RPMI8226 (cell line): ENCODE measurements around the gene ZNF710.
"Not testable (repeated sequence)": the region's sequence is repeated elsewhere in the genome, so short reads cannot be mapped to it uniquely, and the experiment has no call there.

Experiments used
- DNase-seq: peaks from one replicate; pipeline ENCODE4 v3.0.0-alpha.2; 2015

Gene ZNF710

DNA sequence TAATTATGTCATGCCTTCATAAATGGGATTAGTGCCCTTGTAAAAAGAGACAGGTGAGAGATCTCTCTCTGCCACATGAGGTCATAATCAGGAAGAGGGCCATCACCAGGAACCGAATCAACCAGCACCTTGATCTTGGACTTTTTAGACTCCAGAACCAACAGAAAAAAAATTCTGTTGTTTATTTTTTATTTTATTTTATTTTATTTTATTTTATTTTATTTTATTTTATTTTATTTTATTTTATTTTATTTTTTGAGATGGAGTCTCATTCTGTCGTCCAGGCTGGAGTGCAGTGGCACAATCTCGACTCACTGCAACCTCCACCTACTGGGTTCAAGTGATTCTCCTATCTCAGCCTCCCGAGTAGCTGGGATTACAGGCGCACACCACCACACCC lies 106.9 kb downstream of the ZNF710 start:
- not testable (repeated sequence) for DNase-seq

DNA sequence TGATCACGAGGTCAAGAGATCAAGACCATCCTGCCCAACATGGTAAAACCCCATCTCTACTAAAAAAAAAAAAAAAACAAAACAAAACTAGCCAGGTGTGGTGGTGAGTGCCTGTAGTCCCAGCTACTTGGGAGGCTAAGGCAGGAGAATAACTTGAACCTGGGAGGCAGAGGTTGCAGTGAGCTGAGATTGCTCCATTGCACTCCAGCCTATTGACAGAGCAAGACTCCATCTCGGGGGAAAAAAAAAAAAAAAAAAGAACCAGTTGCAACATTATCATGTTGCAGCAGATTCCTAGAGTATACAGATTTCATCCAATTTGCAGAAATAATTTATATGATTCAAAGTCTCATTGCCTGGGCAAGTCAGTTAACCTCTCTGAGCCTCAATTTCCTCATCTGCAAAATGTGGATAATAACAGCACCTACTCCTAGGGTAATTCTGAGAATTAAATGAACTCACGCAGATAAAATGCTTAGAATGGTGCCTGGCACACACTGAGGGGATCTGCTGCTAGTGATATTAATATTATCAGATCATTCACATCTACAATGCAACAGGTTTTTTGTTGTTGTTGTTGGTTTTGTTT lies 108.1 kb downstream of the ZNF710 start:
- DNase-seq, result not testable (repeated sequence)

DNA sequence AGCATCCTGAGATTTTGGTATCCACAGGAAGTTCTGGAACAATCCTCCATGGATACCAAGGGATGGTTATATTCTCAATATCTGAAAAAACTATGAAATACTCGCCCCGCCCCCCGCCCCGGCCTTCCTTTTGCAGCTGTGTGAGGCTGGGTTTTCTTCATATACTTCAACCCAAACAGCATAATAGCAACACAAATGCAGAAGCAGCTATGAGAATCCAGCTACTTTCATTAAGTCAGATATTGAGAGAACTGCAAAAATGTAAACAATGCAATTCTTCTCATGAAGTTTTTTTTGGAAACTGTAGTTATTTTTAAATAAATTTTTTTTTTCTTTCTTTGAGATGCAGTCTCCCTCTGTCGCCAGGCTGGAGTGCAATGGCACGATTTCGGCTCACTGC lies 112.0 kb downstream of the ZNF710 start:
- no peak for DNase-seq

DNA sequence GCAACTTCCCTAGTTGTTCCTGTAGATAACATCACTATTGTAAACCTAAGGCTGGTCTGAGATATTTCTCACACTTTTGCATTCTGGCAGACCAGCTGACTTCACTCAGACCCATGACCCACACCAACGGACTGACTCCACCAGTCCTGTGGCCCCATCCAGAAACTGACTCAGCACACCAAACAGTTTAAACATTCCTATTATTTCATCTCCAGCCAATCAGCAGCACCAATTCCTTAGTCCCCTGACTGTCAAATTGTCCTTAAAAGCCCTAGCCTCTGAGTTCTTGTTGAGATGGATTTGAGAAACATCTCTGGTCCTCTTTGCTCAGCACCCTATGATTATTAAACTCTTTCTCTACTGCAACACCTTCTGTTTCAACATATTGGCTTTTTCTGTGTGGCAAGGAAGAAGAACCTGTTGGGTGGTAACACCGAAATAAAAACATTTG lies 113.4 kb downstream of the ZNF710 start:
- no peak for DNase-seq

DNA sequence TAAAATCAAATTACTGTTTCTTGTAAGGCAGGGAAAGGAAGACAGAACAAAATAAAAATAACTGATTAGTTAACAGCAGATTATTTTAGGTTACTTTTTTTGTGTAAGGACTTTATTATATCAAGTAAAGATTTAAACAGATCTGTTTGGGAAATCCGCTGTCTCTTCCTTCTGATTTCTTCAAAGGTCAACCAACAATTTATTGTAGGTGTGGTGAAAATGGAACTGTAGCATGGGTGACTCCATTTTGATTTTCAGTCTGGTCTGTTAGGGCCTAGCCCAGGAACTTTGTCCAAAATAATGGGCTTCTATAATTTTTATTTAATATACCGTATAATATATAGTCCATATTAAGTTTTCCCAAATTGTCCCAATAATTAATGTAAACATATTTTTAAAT lies 114.7 kb downstream of the ZNF710 start:
- no peak for DNase-seq

DNA sequence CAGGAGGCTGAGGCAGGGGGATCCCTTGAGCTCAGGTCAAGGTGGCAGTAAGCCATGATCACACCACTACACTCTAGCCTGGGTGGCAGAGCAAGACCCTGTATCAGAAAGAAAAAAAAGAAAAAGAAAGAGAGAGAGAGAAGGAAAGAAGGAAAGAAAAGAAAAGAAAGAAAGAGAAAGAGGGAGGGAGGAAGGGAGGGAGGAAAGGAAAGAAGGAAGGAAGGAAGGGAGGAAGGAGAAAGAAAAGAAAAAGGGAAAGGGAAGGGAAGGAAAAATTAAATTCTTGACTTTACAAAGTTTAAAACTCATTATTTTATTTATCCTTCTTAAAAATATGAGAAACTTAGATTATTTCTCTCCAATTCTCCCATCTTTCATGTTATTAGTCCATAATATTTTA lies 118.2 kb downstream of the ZNF710 start:
- no peak for DNase-seq

DNA sequence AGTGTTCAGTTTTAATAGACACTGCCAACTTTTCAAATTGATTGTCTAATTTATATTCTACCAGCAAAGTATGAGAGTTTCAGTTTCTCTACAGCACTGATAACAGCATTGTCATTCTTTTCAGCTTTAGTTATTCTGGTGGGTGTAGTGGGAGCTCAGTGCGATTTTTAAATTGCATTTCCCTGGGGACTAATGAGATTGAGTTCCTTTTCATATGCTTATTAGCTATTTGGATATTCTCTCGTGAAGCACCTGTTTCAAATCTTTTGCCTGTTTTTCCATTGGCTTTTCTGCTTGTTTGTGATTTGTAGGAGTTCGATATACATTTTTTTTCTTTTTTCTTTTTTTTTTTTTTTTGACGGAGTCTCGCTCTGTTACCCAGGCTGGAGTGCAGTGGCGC lies 120.0 kb downstream of the ZNF710 start:
- DNase-seq, result no peak

DNA sequence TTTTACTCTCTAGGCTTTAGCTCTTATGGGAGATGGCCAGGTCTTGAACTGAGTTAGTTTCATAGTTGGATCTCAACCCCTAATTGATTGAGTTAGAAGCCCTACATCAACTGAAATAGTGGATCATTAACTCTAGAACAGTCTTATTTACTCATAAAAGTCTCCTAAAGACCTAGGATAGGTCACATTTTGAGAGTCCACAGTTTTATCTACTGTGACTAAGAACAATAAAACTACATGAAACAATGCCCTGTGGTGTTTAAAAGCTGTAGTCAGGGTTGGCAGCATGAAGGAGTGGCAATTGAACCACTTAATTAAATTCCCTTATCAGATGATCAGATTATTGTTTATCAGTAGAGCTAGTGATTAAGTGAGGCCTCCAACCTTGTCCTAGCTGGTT lies 123.4 kb downstream of the ZNF710 start:
- no peak for DNase-seq

DNA sequence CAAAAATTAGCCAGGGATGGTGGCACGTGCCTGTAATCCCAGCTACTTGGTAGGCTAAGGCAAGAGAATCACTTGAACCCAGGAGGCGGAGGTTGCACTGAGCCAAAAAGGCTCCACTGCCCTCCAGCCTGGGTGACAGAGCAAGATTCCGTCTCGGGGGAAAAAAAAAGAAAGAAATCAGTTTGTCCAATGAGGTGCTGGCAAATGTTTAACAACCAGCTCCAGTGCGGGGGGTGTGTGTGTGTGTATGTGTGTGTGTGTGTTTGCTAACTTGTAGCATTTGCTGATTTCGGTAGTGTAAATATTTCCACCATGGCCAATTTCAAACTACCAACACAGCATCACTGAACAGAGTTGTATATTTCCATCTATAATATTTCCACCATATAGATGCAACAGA lies 124.9 kb downstream of the ZNF710 start:
- DNase-seq, result no peak

DNA sequence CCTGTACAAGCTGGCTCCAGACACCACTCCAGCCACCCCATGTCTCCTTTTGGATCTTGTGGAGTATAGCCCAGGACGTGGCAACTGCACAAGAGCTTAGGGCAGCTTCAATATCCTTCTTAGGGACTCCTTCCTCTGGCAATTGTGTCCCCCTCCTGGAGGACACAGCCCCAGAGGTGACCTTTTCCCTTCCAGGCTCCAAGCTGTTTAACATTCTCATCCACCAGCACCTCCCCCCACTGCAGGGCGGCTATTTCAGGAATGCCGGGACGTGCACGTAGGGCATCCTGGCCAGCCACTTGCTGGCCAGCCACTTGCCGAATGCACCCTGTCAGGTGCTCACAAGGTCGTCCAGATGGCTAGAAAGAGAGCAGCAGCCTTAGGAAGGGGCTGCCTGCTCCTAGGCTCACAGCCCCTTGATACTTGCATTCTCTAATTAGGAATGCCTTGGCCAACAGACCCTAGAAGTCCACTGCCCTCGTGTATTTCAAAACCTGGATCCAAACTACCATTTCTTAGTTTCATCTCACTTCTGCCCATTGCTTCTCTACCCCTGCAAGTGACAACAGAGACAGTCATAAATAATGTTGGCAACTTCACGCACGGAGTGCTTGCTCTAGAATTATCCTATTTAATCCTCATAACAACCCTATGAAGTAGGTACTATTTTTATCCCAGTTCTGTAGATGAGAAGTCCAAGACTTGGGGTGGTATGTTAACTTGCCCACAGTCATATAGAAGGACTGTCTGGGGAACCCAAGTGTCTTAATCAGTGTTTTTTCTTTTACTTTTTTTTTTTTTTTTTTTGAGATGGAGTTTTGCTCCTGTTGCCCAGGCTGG lies 125.7 kb downstream of the ZNF710 start:
- no peak for DNase-seq

DNA sequence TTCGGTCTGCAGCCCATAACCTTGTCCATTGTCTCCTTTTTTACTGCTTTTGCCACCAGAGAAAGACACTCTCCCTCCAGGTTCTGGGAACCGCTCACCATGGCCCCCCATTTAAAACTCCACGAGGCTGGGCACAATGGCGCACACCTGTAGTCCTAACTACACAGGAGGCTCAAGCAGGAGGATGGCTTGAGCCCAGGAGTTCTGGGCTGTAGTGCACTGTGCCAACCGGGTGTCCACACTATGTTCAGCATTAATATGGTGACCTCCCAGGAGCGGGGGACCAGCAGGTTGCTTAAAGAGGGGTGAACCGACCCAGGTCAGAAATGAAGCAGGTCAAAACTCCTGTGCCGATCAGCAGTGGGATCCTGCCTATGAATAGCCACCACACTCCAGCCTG lies 129.2 kb downstream of the ZNF710 start:
- no peak for DNase-seq
